Kidney (tissue), 14 donors: ENCODE results near the gene TMC6. TPM values are rescaled to one million over a fixed set of nuclear protein-coding genes. Genes with fewer than 3 reads are reported as not detected.
A peak's percentile ranks its signal among the peaks of the same experiment; 100 is the strongest.

ENCODE experiments used
- DNase-seq, 5 donors: peaks; one replicate each; pipeline ENCODE4 v3.0.0-alpha.2; 2013 to 2020
- FAIRE-seq: peaks from 2 replicates; lab custom pipeline; 2012; peaks lifted over from hg19 to GRCh38; lab: Jason Lieb, UNC
- H3K27ac ChIP-seq, 2 donors: one replicate each; pipeline ENCODE4 v1.7.0; 2013; ENCODE audit warnings: low read depth in 2 of 2, low read length in 2 of 2, inconsistent platforms in 1 of 2
- H3K27me3 ChIP-seq: one replicate; pipeline ENCODE4 v1.7.1; 2013; ENCODE audit warnings: low read length, inconsistent platforms; ENCODE audit not compliant: control insufficient read depth, insufficient read depth
- H3K36me3 ChIP-seq, 3 donors: one replicate each; pipeline versions ENCODE4 v1.7.0 to v1.7.1; 2013; ENCODE audit warnings: low read length in 3 of 3, control low read depth in 1 of 3, inconsistent platforms in 1 of 3; ENCODE audit not compliant: insufficient read depth in 3 of 3, control insufficient read depth in 2 of 3
- H3K4me1 ChIP-seq, 3 donors: one replicate each; pipeline versions ENCODE4 v1.7.0 to v1.7.1; 2013; ENCODE audit warnings: low read length in 3 of 3, inconsistent platforms in 1 of 3, low read depth in 1 of 3; ENCODE audit not compliant: control insufficient read depth in 2 of 3, insufficient read depth in 2 of 3
- H3K4me3 ChIP-seq, 3 donors: one replicate each; pipeline versions ENCODE4 v1.7.0 to v1.8.1; 2013; ENCODE audit warnings: low read length in 3 of 3, control low read depth in 1 of 3, inconsistent platforms in 1 of 3
- H3K9ac ChIP-seq, 3 donors: one replicate each; pipeline versions ENCODE4 v1.7.0 to v1.7.1; 2013; ENCODE audit warnings: low read length in 3 of 3, control low read depth in 1 of 3, inconsistent platforms in 1 of 3
- H3K9me3 ChIP-seq, 3 donors: one replicate each; pipeline versions ENCODE4 v1.7.0 to v1.7.1; 2013; ENCODE audit warnings: low read length in 3 of 3, control low read depth in 1 of 3, inconsistent platforms in 1 of 3; ENCODE audit not compliant: control insufficient read depth in 2 of 3, insufficient read depth in 1 of 3
- CTCF ChIP-seq: IDR thresholded peaks from 3 replicates; pipeline ENCODE4 v1.5.1; 2012; ENCODE audit warnings: mild to moderate bottlenecking, moderate library complexity, borderline replicate concordance; ENCODE audit not compliant: insufficient read depth; ENCODE audit errors: extremely low read depth
- intact Hi-C: fragments of 100-400 bp; cut with DNase I; formaldehyde crosslinking; loops from one replicate; pipeline ENCODE4 v1.11.1; 2022
- polyA plus RNA-seq: library from polyadenylated mRNA; stranded (reverse); fragments of 350-450 nt; fragmentation: Illumina TruSeq; extraction: RNeasy Lipid Tissue Mini Kit (QIAGEN cat#74804); gene quantifications from one replicate; pipeline ENCODE4 v1.2.3, GENCODE V29; 2014; ENCODE audit warnings: low read depth, low replicate concordance; ENCODE audit not compliant: insufficient read depth
- total RNA-seq: library from RNA; stranded (reverse); fragmentation: NEBNext Ultra II Directional; extraction: Animal tissue kit (Norgen Biotek cat#: 25700); gene quantifications from one replicate; pipeline ENCODE4 v1.2.1, GENCODE V29; 2021
- donor health status: control.
- donor health status: control.
- donor health status: control.
- donor health status: control.
- donor health status: control.
- donor health status: DM: yes; HTN: yes; CAD: no.
- donor health status: Normal renal cell carcinoma (clear cell type).

The TMC6 gene
- total and polyA plus RNA-seq, 2 donors from 2014 or later = 15.0 to 115 TPM

GRCh38 chr17:78104540-78104941 is 24.0 kb downstream of the TMC6 start:
- H3K9ac ChIP-seq = no peak overlapping the region
- H3K4me1 ChIP-seq = peaks cover 0 to 2% (median 0%) of the 10 kb centered on the region in 3 donors
- H3K27ac ChIP-seq = no peak overlapping the region
- no peaks in the 10 kb centered on the region for H3K27me3 ChIP-seq
- no peaks in the 10 kb centered on the region for H3K9me3 ChIP-seq
- H3K4me3 ChIP-seq = no peak overlapping the region
- peak in 1 of 5 donors; percentile 71 for DNase-seq
- H3K36me3 ChIP-seq = peaks cover 0 to 22% (median 17%) of the 10 kb centered on the region in 3 donors
- TF ChIP-seq CTCF = no peak
- FAIRE-seq = no peak
- intact Hi-C loops = no loop called here

- Histone ChIP-seq H3K9ac (no peak overlapping the region), H3K27me3 (no peaks in the 10 kb centered on the region), H3K4me3 (no peak overlapping the region), H3K36me3 (peaks cover 2 to 29% (median 22%) of the 10 kb centered on the region in 3 donors), H3K9me3 (no peaks in the 10 kb centered on the region), H3K4me1 (no peaks in the 10 kb centered on the region), H3K27ac (no peak overlapping the region)
- intact Hi-C loops = no loop called here
- TF ChIP-seq CTCF = no peak
- FAIRE-seq (no peak), DNase-seq (peak in 1 of 5 donors; percentile 25)
These were observed 25.2 kb downstream of the TMC6 start for GRCh38 chr17:78103311-78103710.

- intact Hi-C loops = no loop called here
- H3K36me3 ChIP-seq = peaks cover 2 to 42% (median 27%) of the 10 kb centered on the region in 3 donors
- DNase-seq (peak in 1 of 5 donors; percentile 40), FAIRE-seq (no peak)
- no peaks in the 10 kb centered on the region for H3K9me3 ChIP-seq
- H3K27me3 ChIP-seq = no peaks in the 10 kb centered on the region
- H3K9ac ChIP-seq = no peak overlapping the region
- TF ChIP-seq CTCF = no peak
- no peak overlapping the region for H3K4me3 ChIP-seq
- H3K4me1 ChIP-seq = no peaks in the 10 kb centered on the region
- no peak overlapping the region for H3K27ac ChIP-seq
These were observed 27.0 kb downstream of the TMC6 start for GRCh38 chr17:78101542-78101941.

- H3K9ac ChIP-seq = no peak overlapping the region
- H3K9me3 ChIP-seq = no peaks in the 10 kb centered on the region
- peaks cover 2 to 47% (median 30%) of the 10 kb centered on the region in 3 donors for H3K36me3 ChIP-seq
- no peak for FAIRE-seq
- no peaks in the 10 kb centered on the region for H3K27me3 ChIP-seq
- intact Hi-C loops = no loop called here
- no peak overlapping the region for H3K27ac ChIP-seq
- no peak for TF ChIP-seq CTCF
- DNase-seq = no peak
- H3K4me1 ChIP-seq = no peaks in the 10 kb centered on the region
- no peak overlapping the region for H3K4me3 ChIP-seq
These were observed 27.4 kb downstream of the TMC6 start for GRCh38 chr17:78101112-78101511.
